HL-60 (cell line): ENCODE data around the gene BABAM1.
"Not testable (repeated sequence)": the region's sequence is repeated elsewhere in the genome, so short reads cannot be mapped to it uniquely, and the experiment has no call there.

Experiments used
- CTCF ChIP-seq: IDR thresholded peaks from one replicate; pipeline ENCODE4 v1.5.1; 2011; ENCODE audit warnings: low read length, control low read depth, inconsistent platforms; ENCODE audit not compliant: insufficient read depth
- POLR2AphosphoS5 ChIP-seq: IDR thresholded peaks from 2 replicates; pipeline ENCODE4 v1.6.1; 2012; ENCODE audit warnings: low read depth
- REST ChIP-seq: IDR thresholded peaks from 2 replicates; pipeline ENCODE4 v1.6.1; 2012; ENCODE audit warnings: low read depth; ENCODE audit not compliant: insufficient replicate concordance

GRCh38 chr19:17295551-17295950 lies 28.3 kb downstream of the BABAM1 start:
- not testable (repeated sequence) for TF ChIP-seq CTCF, REST, POLR2AphosphoS5
